HCT116 (cell line): ENCODE data around the gene ADAMTS9. TPM values are rescaled to one million over a fixed set of nuclear protein-coding genes. Genes with fewer than 3 reads are reported as not detected.

Source experiments
- ATAC-seq: fragments of 200-7000 bp; cut with Tn5 transposase; 2 replicates; pipeline ENCODE4 v1.9.1; 2020; ENCODE audit warnings: mild to moderate bottlenecking, moderate library complexity
- BruUV-seq: library from RNA; stranded (reverse); fragments of 400-500 nt; replicated peaks from 2 replicates; lab custom pipeline; 2021; lab: Mats Ljungman, UMichigan
- CTCF ChIA-PET: fragments of 300-600 bp; sonication (Branson Sonifier 250); formaldehyde crosslinking; loops from one replicate; lab custom pipeline; 2021; ENCODE audit warnings: antibody characterized with exemption; lab: Charles Lee
- POLR2A ChIA-PET: fragments of 300-600, 350-600 bp; sonication (Branson Sonifier 250); formaldehyde crosslinking; loops from one replicate; lab custom pipeline; 2021; ENCODE audit warnings: antibody characterized with exemption; lab: Charles Lee
- RAD21 ChIA-PET, 2 experiments: fragments of 300-600 bp; sonication (Branson Sonifier 250); formaldehyde crosslinking; loops; one replicate each; lab custom pipeline; 2023; ENCODE audit warnings: low total read pairs in 2 of 2; ENCODE audit not compliant: uncharacterized antibody in 2 of 2, unreplicated experiment in 2 of 2, low non-redundant PET in 1 of 2; lab: Charles Lee
- DNase-seq: peaks from one replicate; pipeline ENCODE4 v3.0.0-alpha.2; 2010; ENCODE audit warnings: low read depth, low spot score
- H2AFZ ChIP-seq: fragments of 200-600 bp; shearing (Covaris generic), sonication (generic); 2 replicates; pipeline ENCODE4 v1.6.1; 2017; ENCODE audit warnings: low read depth, mixed run types, mixed read lengths, antibody characterized with exemption, low read length; ENCODE audit not compliant: poor library complexity, severe bottlenecking
- H3K27ac ChIP-seq: 2 replicates; pipeline ENCODE4 v1.5.1; 2012; ENCODE audit warnings: low read depth, low read length
- H3K27me3 ChIP-seq: fragments of 200-600 bp; sonication (generic); 2 replicates; pipeline ENCODE4 v1.6.1; 2016; ENCODE audit warnings: mixed run types, low read length, mixed read lengths; ENCODE audit not compliant: insufficient read depth
- H3K36me3 ChIP-seq, 2 experiments: fragments of 200-500 bp in 1 of 2; fragments of 200-600 bp in 1 of 2; sonication (Bioruptor generic) in 1 of 2; sonication (generic) in 1 of 2; 2 replicates each; pipeline versions ENCODE4 v1.5.1 to v1.6.1; 2014 to 2016; ENCODE audit warnings: low read length in 2 of 2, inconsistent platforms in 1 of 2, mixed read lengths in 1 of 2, mixed run types in 1 of 2; ENCODE audit not compliant: insufficient read depth in 2 of 2, control insufficient read depth in 1 of 2
- H3K4me1 ChIP-seq, 2 experiments: fragments of 200-600 bp in 1 of 2; sonication (generic) in 1 of 2; 2 replicates each; pipeline versions ENCODE4 v1.5.1 to v1.6.1; 2012 to 2017; ENCODE audit warnings: low read length in 2 of 2, inconsistent platforms in 1 of 2, mild to moderate bottlenecking in 1 of 2, mixed read lengths in 1 of 2, mixed run types in 1 of 2, moderate library complexity in 1 of 2; ENCODE audit not compliant: insufficient read depth in 2 of 2, control insufficient read depth in 1 of 2
- H3K4me2 ChIP-seq: fragments of 200-600 bp; sonication (generic); 2 replicates; pipeline ENCODE4 v1.6.1; 2017; ENCODE audit warnings: mixed run types, low read length, mixed read lengths
- H3K4me3 ChIP-seq, 2 experiments: fragments of 200-600 bp in 1 of 2; sonication (generic) in 1 of 2; replicated peaks in 1 of 2; 2 replicates each; pipeline ENCODE4 v1.5.1; 2011 to 2016; ENCODE audit warnings: low read length in 2 of 2, control low read depth in 1 of 2, low read depth in 1 of 2, mild to moderate bottlenecking in 1 of 2, mixed read lengths in 1 of 2, mixed run types in 1 of 2
- H3K79me2 ChIP-seq: fragments of 200-600 bp; sonication (generic); 2 replicates; pipeline ENCODE4 v1.6.1; 2017; ENCODE audit warnings: mild to moderate bottlenecking, mixed run types, low read length, moderate library complexity, mixed read lengths; ENCODE audit not compliant: insufficient read depth
- H3K9ac ChIP-seq: fragments of 200-600 bp; sonication (generic); 2 replicates; pipeline ENCODE4 v1.6.1; 2016; ENCODE audit warnings: low read length, mixed read lengths
- H3K9me2 ChIP-seq: fragments of 200-600 bp; sonication (generic), shearing (Covaris generic); 2 replicates; pipeline ENCODE4 v1.6.1; 2017; ENCODE audit warnings: mixed run types, mild to moderate bottlenecking, moderate library complexity; ENCODE audit not compliant: insufficient read depth
- H3K9me3 ChIP-seq, 2 experiments: fragments of 200-500 bp in 1 of 2; fragments of 200-600 bp in 1 of 2; sonication (Bioruptor generic) in 1 of 2; sonication (generic) in 1 of 2; 2 replicates each; pipeline ENCODE4 v1.6.1; 2014 to 2017; ENCODE audit warnings: low read length in 2 of 2, mixed read lengths in 2 of 2, inconsistent platforms in 1 of 2, low read depth in 1 of 2, mild to moderate bottlenecking in 1 of 2, mixed run types in 1 of 2, moderate library complexity in 1 of 2; ENCODE audit not compliant: control insufficient read depth in 1 of 2, insufficient read depth in 1 of 2
- H4K20me1 ChIP-seq: fragments of 200-600 bp; sonication (generic), shearing (Covaris generic); 2 replicates; pipeline ENCODE4 v1.6.1; 2017; ENCODE audit warnings: mixed run types, mild to moderate bottlenecking, moderate library complexity; ENCODE audit not compliant: insufficient read depth
- CBX3 ChIP-seq: IDR thresholded peaks from 2 replicates; pipeline ENCODE4 v1.6.1; 2012; ENCODE audit warnings: low read depth
- CTCF ChIP-seq, 3 experiments: fragments of 200-600 bp in 1 of 3; sonication (generic) in 1 of 3; IDR thresholded peaks in 2 of 3; conservative IDR thresholded peaks in 1 of 3; 2 replicates each; pipeline ENCODE4 v1.5.1; 2012 to 2017; ENCODE audit warnings: low read depth in 2 of 3, low read length in 2 of 3, antibody characterized with exemption in 1 of 3, borderline replicate concordance in 1 of 3, control low read depth in 1 of 3, mild to moderate bottlenecking in 1 of 3, mixed read lengths in 1 of 3, mixed run types in 1 of 3, moderate library complexity in 1 of 3; ENCODE audit not compliant: insufficient read depth in 1 of 3
- EGR1 ChIP-seq: IDR thresholded peaks from 2 replicates; pipeline ENCODE4 v1.6.1; 2012; ENCODE audit warnings: low read depth
- EZH2 ChIP-seq: fragments of 200-600 bp; sonication (generic); IDR thresholded peaks from 2 replicates; pipeline ENCODE4 v1.6.1; 2017; ENCODE audit warnings: antibody characterized with exemption, mixed run types
- EZH2phosphoT487 ChIP-seq: fragments of 200-600 bp; IDR thresholded peaks from 2 replicates; pipeline ENCODE4 v1.6.1; 2018; ENCODE audit warnings: antibody characterized with exemption, borderline replicate concordance
- FOSL1 ChIP-seq: IDR thresholded peaks from 2 replicates; pipeline ENCODE4 v1.6.1; 2012; ENCODE audit warnings: low read depth
- MAX ChIP-seq: IDR thresholded peaks from 2 replicates; pipeline ENCODE4 v1.6.1; 2012
- POLR2A ChIP-seq: IDR thresholded peaks from 2 replicates; pipeline ENCODE4 v1.7.0; 2011; ENCODE audit warnings: borderline replicate concordance; ENCODE audit not compliant: insufficient read depth, insufficient read length; ENCODE audit errors: extremely low read depth
- POLR2AphosphoS5 ChIP-seq: IDR thresholded peaks from 2 replicates; pipeline ENCODE4 v1.6.1; 2011; ENCODE audit warnings: mild to moderate bottlenecking, low read depth, low read length, moderate library complexity
- RAD21 ChIP-seq: IDR thresholded peaks from 2 replicates; pipeline ENCODE4 v1.6.1; 2012; ENCODE audit warnings: low read depth, mild to moderate bottlenecking
- REST ChIP-seq: IDR thresholded peaks from 2 replicates; pipeline ENCODE4 v1.6.1; 2012; ENCODE audit warnings: low read depth
- SIN3A ChIP-seq: IDR thresholded peaks from 2 replicates; pipeline ENCODE4 v1.6.1; 2012; ENCODE audit warnings: low read depth
- TCF7L2 ChIP-seq: IDR thresholded peaks from 2 replicates; pipeline ENCODE4 v1.7.0; 2011; ENCODE audit warnings: borderline replicate concordance, inconsistent platforms; ENCODE audit not compliant: insufficient read depth, insufficient read length; ENCODE audit errors: extremely low read depth
- YY1 ChIP-seq: IDR thresholded peaks from 2 replicates; pipeline ENCODE4 v1.6.1; 2011; ENCODE audit warnings: low read length, low read depth, moderate library complexity, mild to moderate bottlenecking; ENCODE audit not compliant: insufficient replicate concordance; ENCODE audit errors: extremely low read depth
- ZNF274 ChIP-seq: fragments of 200-500 bp; sonication (Bioruptor generic); IDR thresholded peaks from 2 replicates; pipeline ENCODE4 v1.6.1; 2014; ENCODE audit warnings: mild to moderate bottlenecking, low read depth, low read length, inconsistent platforms
- intact Hi-C: fragments of 100-400 bp; cut with micrococcal nuclease; formaldehyde crosslinking; loops from 2 replicates; pipeline ENCODE4 v1.10.0; 2022
- total RNA-seq: library from RNA; stranded (reverse); gene quantifications from one replicate; pipeline ENCODE4 v1.2.1, GENCODE V29; 2021; ENCODE audit not compliant: unreplicated experiment

The ADAMTS9 gene
- total RNA-seq, 1 experiment from 2014 or later = 0.05 TPM

DNA sequence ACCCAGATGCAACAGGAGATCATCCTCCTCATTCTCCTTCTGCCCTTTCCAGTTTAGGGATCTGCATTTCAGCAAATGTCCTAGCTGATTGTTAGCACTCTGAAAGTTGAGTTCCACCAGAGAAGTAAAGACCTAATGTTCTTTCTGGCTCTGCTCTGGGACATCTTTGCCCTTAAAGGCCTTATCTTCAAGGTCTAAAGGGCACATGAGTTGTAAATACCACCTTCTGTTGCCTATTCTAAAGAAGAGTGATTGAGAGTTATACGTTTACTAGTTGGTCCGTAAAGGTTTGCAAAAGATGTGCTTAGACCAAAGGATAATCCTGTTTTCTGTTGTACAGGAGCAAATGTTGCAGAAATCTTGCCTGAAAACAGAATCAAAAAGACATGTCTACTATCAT, 151.6 kb downstream of the ADAMTS9 start:
- BruUV-seq = no TSS peak
- intact Hi-C loops = no loop called here
- POLR2A ChIA-PET = no interaction called here
- peaks cover 0 to 2% of the 10 kb centered on the region in 2 experiments; a peak in 1 of 4 replicates for H3K4me1 ChIP-seq
- TF ChIP-seq RAD21 (no peak), SIN3A (no peak), YY1 (no peak), TCF7L2 (no peak), CTCF (IDR thresholded peaks at IDR 0.05 in 2 of 3, conservative IDR thresholded peaks at IDR 0.05 in 1 of 3; ENCODE audit: borderline replicate concordance in 1 of 3, insufficient read depth in 1 of 3, low read depth in 2 of 3, low read length in 2 of 3) (no peak), EGR1 (no peak), POLR2AphosphoS5 (no peak), EZH2 (no peak), POLR2A (no peak), CBX3 (no peak), MAX (no peak), REST (no peak), FOSL1 (no peak), EZH2phosphoT487 (no peak), ZNF274 (no peak)
- CTCF ChIA-PET = no interaction called here
- no peak overlapping the region for H3K4me3 ChIP-seq
- no peaks in the 10 kb centered on the region for H3K79me2 ChIP-seq
- DNase-seq (no peak), ATAC-seq (no peak)
- H3K4me2 ChIP-seq = no peak overlapping the region
- no peaks in the 10 kb centered on the region for H3K36me3 ChIP-seq
- no peak overlapping the region for H3K9ac ChIP-seq
- no peaks in the 10 kb centered on the region for H3K9me2 ChIP-seq
- peaks cover 60% of the 10 kb centered on the region for H3K27me3 ChIP-seq
- no peak overlapping the region for H2AFZ ChIP-seq
- no peaks in the 10 kb centered on the region for H3K9me3 ChIP-seq
- H4K20me1 ChIP-seq = no peaks in the 10 kb centered on the region
- RAD21 ChIA-PET = no interaction called here
- H3K27ac ChIP-seq = no peak overlapping the region
